GM19193 (cell line): ENCODE results near the gene TRIM25.

Source experiments
- POLR2A ChIP-seq: IDR thresholded peaks from 4 replicates; pipeline ENCODE4 v1.6.1; 2011; ENCODE audit not compliant: insufficient read depth, insufficient read length; ENCODE audit errors: extremely low read depth

TRIM25 gene

GRCh38 chr17:56913867-56914580, at the start of gene TRIM25:
Gene TRIM25 (minus strand): TSS chr17:56914049. CDS start chr17:56913988, 61 bp downstream.
- TF ChIP-seq POLR2A = peak; percentile 99

- peak; percentile 86 for TF ChIP-seq POLR2A
Measured at GRCh38 chr17:56960596-56961538, 47.0 kb upstream of the TRIM25 start, which contains the start of gene COIL. Gene COIL (minus strand): TSS chr17:56961050. CDS start chr17:56961019, 31 bp downstream.

GRCh38 chr17:56956992-56957391, 43.1 kb upstream of the TRIM25 start:
- no peak for TF ChIP-seq POLR2A

GRCh38 chr17:56949595-56949994, 35.7 kb upstream of the TRIM25 start:
- TF ChIP-seq POLR2A = no peak

DNA sequence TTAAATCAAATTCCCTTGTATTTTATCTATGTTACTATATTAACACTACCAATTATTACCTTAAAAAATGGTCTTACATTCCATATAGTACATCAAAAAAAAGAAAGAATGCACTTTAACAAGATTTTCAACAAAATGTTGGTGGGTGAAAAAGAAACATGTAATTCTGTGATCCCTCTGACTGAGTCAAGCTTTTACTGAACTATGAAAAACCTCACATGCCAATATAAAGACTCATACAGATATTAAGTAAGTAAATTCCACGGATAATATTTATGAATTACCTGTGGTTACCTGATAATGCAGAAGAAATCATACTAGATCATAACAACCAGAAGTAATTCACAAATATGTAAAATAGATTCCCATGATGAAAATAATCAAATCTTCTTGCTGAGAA, 34.6 kb upstream of the TRIM25 start:
- no peak for TF ChIP-seq POLR2A

- TF ChIP-seq POLR2A = no peak
Measured at GRCh38 chr17:56947741-56948140, 33.9 kb upstream of the TRIM25 start.

DNA sequence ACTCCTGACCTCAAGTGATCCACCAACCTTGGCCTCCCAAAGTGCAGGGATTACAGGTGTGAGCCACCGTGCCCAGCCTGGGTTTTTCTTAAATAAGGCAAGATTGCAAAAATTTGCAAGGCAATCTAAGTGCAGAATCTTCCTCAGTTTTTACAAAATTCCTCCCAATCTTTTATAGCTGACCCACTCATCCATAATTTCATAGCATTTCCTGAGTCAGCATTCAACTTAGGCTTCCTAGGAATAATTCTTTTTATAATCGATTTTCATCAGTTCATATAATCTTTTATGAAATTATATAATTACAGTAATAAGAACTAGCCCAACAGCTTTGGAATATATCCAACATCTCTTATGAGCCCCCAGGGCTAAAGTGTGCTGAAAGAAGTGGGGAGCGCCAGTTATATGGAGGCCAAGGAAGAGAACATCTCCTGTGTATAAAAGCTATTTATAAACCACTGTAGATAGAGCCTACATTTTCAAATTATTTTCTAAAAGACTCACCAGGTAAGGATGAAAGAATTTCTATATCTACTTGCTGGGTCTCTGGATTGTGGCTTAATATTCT, 32.2 kb upstream of the TRIM25 start:
- TF ChIP-seq POLR2A = no peak

DNA sequence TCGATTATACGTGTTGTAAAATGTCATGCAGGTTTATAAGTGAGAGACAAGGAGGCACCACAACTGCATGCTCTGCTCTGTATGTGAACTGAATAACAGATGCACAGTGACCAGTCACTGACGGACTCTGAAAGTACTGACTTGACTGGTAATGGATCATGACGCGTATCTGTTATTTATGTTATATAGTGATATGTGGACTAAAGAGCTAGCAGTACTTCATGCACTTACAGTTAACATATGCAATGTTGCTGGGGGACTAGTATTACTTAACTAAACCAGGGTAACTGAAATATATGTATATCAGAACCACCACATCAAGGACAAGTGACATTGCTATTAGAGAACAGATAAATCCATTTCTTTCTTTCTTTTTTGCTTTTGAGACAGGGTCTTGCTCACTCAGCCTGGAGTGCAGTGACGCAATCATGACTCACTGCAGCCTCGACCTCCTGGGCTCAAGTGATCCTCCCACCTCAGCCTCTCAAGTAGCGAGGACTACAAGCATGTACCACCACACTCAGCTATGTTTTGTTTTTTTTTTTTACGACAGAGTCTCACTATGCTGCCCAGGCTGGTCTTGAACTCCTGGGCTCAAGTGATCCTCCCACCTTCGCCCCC, 29.8 kb upstream of the TRIM25 start:
- TF ChIP-seq POLR2A = no peak

DNA sequence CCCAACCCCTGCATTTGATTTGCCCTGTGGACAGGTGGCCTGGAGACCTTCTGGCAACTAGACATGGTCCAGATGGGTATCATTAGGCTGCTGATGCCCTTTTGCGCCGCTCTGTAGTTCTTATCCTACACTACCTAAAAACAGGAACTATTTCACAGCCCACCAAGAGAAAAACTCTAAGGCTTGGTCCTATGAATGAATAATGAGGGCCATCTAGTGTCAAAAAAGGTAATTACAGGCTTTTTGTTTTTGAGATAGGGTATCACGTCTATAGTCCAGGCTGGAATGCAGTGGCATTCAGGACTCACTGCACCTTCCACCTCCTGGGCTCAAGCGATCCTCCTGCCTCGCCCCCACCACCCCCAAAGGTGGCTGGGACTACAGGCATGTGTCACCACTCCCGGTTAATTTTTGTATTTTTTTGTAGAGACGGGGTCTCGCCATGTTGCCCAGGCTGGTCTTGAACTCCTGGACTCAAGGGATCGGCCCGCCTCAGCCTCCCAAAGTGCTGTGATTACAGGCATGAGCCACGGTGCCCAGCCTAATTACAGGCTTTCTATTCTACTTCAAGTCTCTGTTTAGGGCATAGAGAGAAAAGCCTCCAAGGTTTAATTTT, 26.1 kb upstream of the TRIM25 start:
- no peak for TF ChIP-seq POLR2A

DNA sequence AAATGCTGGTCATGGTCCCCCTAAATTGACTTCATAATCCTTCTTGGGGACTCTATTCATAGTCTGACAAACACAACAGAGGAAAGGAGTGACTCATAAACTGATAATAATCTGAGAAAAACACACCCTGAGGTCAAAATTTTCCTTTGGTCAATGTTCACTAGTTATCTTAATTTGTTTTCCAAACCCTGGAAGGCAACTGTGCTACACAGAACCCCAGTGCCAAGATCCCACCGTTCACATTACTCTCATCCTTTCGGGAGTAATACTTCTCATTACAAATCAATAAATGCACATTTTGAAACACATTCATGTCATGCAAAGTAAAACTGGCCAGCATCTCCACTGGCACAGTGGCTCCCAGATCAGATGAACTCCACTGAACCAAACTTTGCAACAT, 23.8 kb upstream of the TRIM25 start:
- no peak for TF ChIP-seq POLR2A

DNA sequence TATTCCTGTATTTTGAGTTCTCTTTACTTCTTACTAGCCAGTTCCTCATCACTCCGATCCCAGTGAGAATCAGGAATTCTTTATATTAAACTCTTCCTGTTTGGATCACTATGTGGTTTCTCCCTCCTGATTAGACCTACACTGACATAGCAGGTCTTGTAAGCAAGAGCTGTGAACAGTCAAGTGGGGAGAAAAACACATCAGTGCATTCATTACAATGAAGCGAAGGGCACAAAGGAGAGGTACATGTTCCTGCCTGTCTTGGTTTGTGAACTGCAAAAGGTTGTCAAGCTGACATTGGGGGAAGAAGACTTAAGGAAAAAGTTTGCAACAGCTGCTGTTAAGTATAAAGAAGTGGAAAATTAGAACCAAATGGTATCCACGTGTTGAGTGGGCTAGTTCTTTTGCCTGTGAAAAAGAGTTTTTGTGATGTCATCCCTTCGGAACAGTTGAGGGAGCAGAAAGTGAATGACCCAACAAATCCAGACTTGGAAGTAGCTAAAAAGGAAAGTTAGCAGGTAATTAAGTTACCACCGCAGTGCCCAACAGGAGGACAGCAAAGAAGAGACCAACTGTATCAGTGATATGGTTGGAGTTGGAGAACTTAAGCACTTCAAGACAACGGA, 23.0 kb upstream of the TRIM25 start:
- TF ChIP-seq POLR2A = no peak

GRCh38 chr17:56935461-56935860, 21.6 kb upstream of the TRIM25 start:
- no peak for TF ChIP-seq POLR2A

GRCh38 chr17:56934280-56934679, 20.4 kb upstream of the TRIM25 start:
- TF ChIP-seq POLR2A = no peak

GRCh38 chr17:56933868-56934267, 20.0 kb upstream of the TRIM25 start:
- no peak for TF ChIP-seq POLR2A
